NCI-H1105 (cell line): ENCODE data around the gene ITGB3.

ENCODE experiments used
- DNase-seq: peaks from one replicate; lab custom pipeline; 2025; lab: John Stamatoyannopoulos, UW

The ITGB3 gene

DNA sequence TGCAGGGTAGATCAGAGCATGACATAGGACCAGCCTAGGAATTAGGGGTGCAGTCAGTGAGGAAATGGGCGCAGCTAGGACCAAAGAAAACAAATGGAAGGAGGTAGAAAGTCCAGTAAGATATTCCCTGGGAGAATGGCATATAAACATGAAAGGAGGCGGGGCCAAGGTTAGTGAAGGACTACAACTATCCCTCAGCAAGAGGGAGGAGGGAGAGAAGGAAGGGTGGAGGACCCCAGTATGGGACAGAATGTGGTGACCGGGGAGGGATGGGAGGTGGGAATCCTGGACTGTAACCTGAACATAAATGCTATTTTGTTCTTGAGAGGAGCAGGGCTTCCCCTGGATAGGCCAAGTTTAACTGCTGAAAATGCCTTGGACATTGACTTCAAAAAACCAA is 22.8 kb downstream of the ITGB3 start:
- no peak for DNase-seq

DNA sequence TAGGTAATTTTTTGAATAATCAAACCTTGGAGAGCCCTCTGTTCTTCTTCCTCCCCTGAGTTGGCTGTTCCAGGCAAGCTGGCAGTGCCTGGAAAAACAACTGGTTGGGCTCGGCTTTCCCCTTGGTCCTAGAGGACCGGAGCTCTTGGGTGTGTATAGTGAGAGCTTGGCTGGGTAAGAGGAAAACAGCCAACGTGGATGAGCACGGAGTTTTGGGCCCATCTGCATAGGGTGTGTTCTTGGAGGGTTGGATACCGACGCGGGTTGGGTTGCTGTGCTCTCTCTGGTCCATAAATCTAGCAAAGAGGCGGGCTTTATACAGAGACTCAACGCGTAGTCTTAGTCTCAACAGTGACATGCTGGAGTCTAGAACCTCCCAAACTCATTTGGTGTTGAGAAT is 23.2 kb downstream of the ITGB3 start:
- no peak for DNase-seq

DNA sequence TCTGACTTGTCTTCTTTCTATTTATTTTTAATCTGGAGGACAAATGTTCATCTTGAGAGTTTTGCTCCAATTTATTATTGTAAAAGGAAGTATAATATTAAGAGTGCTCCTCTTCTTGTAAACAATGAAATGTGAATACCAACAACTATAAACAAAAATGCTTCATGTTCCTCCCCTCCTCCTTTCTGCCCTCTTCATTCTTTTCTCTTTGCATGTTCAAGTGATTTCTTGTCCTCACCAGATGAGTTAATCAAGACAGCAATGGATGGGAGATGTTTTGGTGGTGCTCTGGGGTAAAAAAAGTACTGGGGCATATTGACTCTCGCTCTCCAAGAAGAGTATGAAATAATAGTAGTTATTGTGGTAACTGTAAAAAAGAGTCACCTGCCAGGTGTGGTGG is 24.3 kb downstream of the ITGB3 start:
- DNase-seq, result no peak

DNA sequence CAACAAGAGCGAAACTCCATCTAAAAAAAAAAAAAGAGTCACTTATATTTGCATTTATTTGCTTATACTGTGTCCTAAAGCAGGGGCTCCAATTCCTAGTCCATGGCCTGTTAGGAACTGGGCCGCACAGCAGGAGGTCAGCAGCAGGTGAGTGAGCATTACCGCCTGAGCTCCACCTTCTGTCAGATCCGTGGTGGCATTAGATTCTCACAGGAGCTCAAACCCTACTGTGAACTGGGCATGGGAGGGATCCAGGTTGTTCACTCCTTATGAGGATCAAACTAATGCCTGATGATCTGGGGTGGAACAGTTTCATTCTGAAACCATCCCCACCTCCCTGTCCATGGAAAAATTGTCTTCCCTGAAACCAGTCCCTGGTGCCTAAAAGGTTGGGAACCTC is 24.9 kb downstream of the ITGB3 start:
- DNase-seq, result no peak

DNA sequence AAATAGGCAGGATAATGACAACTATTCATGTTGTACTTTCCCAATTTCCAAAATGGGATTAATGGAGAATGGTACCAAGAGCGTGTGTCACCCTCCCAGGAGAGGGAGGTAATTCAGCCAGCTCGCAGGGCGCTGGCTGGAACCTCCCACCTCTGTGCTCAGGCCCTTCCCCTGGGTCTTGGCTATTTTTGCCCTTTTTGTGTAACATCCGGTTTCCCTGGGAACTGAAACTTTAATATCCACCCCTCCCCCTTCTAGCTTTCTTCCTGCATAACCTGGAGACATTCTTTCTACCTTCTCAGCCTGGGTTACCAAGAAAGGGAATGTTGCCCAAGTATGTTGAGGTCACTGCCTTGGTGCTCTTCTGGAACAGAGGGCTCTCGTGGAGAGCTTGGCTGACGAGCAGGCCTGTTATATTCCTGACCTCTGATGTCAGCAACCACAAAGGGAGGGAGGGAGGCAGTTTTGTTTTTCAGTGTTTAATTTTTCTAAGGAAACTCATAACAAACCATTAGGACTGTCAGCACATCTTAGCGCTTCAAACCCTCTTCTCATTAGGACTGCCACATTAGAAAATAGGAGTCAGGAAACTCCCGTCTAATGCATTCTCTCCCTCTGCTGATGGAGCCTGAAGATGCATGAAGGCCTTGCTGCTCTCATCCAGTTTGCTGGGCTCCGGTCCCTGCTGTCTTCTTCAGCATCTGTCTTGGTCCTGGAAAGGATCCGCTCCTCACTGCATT is 25.6 kb downstream of the ITGB3 start:
- no peak for DNase-seq

DNA sequence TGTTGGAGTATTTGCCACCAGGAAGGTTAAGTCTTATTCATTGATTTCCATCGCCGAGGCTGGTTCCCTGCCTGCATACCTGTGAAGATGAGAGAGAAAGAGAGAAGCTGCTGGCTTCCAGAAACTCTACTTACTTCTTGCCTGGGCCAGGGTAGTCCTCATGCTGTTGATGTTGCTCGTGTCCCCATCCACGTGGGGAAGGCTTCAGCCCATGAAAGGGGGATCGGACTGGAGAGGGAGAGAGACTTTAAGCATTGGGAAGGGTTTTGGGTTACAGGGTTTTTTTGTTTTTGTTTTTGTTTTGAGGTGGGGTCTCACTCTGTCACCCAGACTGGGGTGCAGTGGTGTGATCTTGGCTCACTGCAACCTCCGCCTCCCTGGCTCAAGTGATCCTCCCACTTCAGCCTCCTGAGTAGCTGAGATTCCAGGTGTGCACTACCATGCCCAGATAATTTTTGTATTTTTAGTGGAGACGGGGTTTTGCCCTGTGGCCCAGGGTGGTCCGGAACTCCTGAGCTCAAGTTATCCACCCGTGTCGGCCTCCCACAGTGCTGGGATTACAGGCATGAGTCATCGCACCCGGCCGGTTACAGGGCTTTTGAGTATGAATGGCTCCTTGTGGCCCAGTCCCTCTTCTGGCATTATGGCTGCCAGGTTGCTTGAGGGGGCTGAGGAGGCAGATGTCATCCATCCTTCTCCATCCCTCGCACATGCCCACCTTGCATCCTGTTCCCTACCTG is 26.6 kb downstream of the ITGB3 start:
- no peak for DNase-seq

DNA sequence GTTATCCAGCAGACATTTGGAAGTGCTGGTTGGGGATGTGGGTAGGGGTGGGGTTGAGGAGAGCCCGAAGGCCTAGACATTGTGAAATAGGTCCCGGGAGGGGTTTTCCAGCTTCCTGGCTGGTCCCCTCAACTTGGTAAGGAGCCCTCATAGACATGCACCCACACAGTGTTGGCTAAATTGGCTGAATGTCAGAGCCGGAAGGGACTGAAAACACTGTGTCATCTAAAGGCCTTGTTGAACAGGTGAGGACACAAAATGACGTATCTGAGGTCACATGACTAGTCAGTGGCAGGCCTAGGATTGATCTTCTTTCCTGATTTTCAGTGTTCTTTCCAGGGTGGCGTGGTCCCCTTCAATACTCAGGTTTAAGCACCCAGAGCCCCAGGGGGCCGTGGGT is 27.6 kb downstream of the ITGB3 start:
- no peak for DNase-seq

DNA sequence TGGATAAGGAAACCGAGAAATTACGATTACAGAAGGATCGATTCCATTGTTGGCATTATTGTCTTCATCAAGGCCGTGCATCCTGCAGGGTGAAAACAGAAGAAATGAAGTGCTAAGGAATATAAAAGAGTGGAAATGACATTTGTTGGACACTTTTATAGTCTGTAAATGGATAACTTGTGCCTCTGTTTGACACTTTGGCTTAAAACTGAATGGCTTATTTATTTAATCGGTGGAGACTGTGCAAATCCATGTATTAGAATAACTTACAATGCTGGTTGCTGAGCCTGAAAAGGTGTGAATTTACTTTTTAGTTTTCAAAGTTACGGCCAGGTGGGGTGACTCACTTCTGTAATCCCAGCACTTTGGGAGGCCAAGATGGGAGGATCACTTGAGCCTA is 31.4 kb downstream of the ITGB3 start:
- no peak for DNase-seq

DNA sequence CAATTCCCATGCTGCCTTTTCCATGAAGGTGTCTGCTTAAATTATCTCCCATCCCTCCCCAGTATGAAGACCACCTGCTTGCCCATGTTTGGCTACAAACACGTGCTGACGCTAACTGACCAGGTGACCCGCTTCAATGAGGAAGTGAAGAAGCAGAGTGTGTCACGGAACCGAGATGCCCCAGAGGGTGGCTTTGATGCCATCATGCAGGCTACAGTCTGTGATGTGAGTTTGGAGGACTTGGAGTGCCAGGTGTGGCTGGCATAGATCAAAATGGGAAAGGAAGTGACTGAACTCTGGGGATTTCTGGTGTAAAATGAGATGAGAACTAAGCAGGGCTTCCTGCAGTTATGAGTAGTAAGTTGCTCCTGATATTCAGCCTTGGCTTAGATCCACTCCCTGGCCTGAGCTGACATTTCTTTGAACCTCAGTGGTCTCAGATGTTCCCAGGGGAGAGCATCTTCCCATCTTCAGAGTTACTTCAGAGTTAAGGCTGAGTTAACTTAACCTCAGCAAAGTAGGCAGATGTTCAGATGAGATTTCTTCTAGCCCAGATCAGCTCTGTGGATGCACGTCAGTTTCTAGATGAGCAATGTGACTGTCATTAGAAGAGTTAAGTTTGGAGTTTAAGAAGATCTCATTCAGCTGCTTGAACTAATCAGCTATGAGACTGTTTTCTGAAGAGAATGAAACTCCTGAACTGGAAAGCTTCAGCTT is 32.7 kb downstream of the ITGB3 start:
- DNase-seq, result no peak

DNA sequence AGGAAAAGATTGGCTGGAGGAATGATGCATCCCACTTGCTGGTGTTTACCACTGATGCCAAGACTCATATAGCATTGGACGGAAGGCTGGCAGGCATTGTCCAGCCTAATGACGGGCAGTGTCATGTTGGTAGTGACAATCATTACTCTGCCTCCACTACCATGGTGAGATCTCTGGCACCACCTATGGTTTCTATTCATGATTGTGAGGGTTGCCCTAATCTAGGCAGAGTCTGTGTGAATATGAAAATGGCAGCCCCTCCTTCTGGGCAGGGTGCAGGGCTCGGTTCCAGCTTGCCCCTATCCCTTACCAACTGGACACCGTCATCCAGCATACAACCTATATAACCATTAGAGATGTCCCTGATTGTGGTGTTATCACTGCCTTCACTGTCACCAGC is 33.4 kb downstream of the ITGB3 start:
- DNase-seq, result no peak

DNA sequence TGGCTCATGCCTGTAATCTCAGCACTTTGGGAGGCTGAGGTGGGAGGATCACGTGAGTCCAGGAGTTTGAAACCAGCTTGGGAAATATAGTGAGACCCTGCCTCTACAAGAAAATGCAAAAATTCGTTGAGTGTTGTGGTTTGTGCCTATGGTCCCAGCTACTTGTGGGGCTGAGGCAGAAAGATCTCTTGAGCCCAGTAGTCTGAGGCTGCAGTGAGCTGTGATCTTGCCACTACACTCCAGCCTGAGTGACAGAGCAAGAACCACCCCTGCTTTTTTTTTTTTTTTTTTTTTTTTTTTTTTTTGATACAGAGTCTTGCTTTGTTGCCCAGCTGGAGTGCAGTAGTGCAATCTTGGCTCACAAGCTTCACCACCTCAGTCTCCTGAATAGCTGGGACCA is 34.0 kb downstream of the ITGB3 start:
- no peak for DNase-seq

DNA sequence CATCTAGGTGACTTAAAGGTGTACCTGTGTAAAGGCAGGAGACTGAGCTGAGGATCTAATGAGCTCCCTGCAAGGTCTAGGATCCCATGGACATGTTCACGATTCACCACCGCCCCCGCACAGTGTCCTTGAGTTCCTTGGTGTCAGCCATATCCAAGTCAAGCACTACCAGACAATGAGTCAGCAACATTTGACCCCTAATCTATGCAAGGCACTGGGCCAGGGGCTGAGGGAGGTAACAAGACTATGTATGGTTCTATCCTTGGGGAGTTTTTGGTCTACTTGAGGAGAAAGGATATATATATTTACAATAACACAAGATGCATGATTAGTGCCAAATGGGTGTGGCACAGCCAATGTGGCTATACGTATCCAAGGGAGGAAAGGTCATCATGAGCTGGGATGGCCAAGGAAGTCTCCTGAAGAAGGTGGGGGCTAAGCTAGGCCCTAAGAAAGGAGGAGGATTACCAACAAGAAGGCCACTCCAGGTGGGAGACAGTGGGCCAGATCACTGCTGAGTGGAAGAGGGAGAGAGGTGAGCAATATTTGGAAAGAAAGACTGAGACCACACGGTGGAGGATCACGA is 35.0 kb downstream of the ITGB3 start:
- no peak for DNase-seq

DNA sequence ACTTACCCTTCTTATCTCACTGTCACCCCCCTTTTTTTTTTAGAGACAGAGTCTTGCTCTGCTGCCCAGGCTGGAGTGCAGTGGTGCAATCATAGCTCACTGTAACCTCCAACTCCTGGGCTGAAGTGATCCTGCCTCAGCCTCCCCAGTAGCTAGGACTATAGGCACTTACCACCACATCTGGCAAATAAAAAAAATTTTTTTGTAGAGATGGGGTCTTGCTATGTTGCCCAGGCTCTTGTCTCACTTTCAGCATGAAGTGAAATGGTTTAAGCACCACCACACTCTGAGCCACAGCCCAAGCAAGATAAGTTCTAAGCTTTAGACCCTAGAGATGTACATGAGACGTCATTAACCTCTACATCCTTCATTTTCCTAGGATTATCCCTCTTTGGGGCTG is 35.7 kb downstream of the ITGB3 start:
- DNase-seq, result no peak

DNA sequence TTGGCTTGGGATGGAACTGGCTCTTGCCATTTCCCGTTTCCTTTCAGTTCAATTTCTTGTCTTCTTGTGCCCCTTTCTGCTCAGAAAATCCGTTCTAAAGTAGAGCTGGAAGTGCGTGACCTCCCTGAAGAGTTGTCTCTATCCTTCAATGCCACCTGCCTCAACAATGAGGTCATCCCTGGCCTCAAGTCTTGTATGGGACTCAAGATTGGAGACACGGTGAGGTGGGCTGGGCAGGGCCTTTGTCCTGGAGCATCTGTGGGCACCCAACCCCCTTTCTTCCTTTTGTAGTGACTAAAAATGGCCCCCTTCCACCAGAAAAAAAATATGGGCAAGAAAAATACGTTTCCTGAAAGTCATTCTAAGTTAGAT is 37.2 kb downstream of the ITGB3 start:
- no peak for DNase-seq

DNA sequence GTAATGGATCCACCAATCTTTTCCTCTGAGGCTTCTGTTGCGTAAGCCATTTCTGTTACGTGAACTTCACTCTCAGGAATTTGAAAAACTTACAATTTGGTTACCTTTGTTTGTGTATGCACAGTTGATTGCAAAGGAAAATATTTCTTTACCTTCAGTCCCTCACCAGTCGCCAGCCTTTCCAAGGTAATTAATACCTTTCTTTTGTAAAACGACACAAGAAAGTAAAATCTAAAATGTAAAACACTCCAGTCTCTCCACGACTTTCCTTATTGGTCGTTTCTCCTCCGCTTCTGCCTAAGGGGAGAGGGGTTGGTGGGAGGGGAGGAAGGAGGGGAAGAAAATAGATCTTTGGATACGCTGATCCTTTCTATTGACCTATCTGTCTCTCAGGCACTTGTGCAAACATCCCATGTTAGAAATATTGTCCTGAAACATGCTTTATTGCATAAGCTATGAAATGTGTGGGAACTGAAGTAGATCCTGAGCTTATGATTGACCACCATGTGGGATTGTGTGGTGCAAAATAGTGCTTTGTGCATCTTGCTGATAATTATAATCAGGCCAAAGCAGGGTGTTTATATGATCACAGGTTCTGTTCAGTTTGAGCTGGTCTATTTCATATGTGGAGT is 37.7 kb downstream of the ITGB3 start:
- DNase-seq, result no peak

DNA sequence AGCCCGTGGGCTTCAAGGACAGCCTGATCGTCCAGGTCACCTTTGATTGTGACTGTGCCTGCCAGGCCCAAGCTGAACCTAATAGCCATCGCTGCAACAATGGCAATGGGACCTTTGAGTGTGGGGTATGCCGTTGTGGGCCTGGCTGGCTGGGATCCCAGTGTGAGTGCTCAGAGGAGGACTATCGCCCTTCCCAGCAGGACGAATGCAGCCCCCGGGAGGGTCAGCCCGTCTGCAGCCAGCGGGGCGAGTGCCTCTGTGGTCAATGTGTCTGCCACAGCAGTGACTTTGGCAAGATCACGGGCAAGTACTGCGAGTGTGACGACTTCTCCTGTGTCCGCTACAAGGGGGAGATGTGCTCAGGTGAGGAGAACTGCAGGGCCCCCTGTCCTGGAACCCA is 38.6 kb downstream of the ITGB3 start:
- DNase-seq, result no peak

DNA sequence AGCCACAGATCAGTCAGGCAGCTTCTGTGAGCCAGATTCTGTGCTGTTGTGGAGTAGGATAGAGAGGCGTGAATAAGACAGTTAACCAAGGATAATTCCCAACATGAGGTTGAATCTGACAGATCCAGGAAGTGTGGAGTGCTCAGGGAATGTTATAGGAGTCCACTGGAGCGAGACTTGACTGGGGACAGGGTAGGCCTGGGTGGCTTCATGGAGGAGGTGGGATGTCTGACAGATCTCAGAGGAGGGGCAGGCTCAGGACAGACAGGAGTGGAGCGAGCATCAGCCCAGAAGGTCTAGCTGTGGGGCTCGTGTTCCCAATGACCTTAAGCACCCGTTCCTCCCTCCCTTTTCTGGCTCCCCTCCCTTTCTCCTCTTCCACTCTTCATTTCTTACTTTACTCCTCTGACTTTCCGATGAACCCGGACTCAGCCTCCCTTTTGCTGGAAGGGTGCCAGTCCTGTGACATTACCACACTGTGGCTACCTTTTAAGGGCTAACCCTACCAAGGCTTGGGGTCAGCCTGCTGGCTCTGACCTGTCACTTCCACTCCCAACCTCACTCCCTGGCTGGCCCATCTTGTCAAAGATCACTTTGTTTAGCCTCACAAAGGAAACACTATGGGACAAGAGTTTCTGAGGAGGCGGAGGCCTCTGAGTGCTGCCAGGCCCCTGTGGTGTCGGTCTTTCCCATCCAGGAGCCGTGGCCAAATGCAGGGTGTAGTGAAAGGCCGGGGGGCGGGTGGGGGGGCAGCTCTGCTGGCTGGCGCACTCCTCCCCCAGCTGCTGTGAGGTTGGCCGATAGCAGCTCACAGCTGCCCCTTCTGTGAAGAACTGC is 41.6 kb downstream of the ITGB3 start:
- no peak for DNase-seq

DNA sequence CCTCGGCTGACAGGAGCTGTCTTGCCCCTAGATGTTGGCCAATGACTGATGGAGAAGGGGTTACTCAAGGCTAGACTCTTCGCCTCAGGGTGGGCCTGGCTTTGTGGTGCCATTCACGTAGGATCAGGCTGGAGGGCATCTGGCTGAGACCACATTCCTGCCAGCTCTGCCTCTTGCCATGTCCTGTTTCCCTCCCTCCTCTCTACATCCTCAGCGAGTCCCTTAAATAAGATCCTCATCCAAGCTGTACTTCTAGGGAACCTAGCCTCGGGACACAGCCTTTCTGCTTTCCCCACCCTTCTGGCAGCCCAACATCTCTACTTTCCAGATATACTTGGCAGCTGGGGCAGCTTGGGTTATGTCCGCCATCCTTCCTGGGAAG is 42.2 kb downstream of the ITGB3 start:
- no peak for DNase-seq

DNA sequence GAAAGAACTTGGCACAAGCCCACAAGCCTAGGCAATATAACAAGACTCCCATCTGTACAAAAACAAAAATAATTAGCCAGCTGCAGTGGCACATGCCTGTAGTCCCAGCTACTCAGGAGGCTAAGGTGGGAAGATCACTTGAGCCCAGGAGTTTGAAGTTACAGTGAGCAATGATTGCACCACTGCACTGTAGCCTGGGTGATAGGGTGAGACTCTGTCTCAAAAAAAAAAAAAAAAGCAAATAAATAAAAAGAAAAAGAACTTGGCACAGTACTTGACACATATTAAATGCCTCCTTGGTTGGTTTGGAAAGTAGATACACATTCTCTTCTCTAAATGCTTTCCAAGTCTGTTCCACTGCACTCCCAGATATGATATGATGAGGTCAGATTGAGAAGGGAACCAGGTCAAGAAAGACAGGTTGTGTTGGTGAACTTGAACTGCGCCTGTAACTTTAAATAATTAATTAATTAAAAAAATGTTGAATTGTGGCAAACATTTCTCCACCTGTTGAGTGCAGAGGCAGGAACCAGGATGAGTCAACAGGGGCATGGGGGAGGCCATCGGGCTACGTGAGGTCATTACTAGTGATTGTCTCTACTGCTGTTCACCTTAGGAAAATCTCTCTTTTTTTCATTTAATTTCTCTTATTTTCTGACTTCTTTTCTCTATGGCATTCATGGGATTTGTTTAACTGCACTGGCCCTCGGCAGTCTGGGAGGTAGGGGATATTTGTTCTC is 44.2 kb downstream of the ITGB3 start:
- no peak for DNase-seq

DNA sequence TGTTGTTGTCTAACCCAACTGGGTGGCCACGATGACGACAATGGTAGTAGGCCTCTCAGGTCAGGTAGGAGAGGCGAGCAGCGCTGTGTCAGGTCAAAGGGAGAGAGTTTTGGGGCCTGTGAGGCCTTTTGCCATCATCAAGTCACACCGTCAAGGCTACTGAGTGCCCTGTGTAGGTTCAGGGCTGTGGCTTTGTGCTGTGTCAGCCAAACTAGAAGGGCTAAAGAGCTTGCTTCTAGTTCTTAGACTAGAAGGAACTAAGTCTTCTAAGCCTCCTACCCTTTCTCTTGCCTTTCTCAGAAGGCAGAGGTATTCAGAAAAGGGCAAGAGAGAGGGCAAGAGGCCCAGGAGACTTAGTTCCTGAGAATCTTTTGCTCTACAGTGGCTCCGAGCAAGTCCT is 45.1 kb downstream of the ITGB3 start:
- no peak for DNase-seq
